Ishikawa (cell line): ENCODE data around the gene PLAAT2.

Source experiments
- CEBPB ChIP-seq: IDR thresholded peaks from 2 replicates; pipeline ENCODE4 v1.6.1; 2012
- CREB1 ChIP-seq: IDR thresholded peaks from 2 replicates; pipeline ENCODE4 v1.6.1; 2012; ENCODE audit warnings: low read depth
- EGR1 ChIP-seq: IDR thresholded peaks from 2 replicates; pipeline ENCODE4 v1.6.1; 2012
- EP300 ChIP-seq: IDR thresholded peaks from 2 replicates; pipeline ENCODE4 v1.6.1; 2012; ENCODE audit warnings: borderline replicate concordance
- FOXM1 ChIP-seq: IDR thresholded peaks from 2 replicates; pipeline ENCODE4 v1.6.1; 2012; ENCODE audit warnings: low read depth, borderline replicate concordance
- NFIC ChIP-seq: IDR thresholded peaks from 2 replicates; pipeline ENCODE4 v1.6.1; 2012
- RAD21 ChIP-seq: IDR thresholded peaks from 2 replicates; pipeline ENCODE4 v1.6.1; 2012; ENCODE audit warnings: low read depth
- TAF1 ChIP-seq: IDR thresholded peaks from 2 replicates; pipeline ENCODE4 v1.6.1; 2012; ENCODE audit warnings: low read depth, mild to moderate bottlenecking
- TCF12 ChIP-seq: IDR thresholded peaks from 2 replicates; pipeline ENCODE4 v1.6.1; 2012; ENCODE audit warnings: low read depth
- TEAD4 ChIP-seq: IDR thresholded peaks from 2 replicates; pipeline ENCODE4 v1.6.1; 2012
- YY1 ChIP-seq: IDR thresholded peaks from 2 replicates; pipeline ENCODE4 v1.6.1; 2012; ENCODE audit warnings: low read depth
- ZBTB7A ChIP-seq: IDR thresholded peaks from 2 replicates; pipeline ENCODE4 v1.6.1; 2012; ENCODE audit warnings: low read depth
- TF ChIP-seq, protein P1 (sequence below): IDR thresholded peaks from 2 replicates; pipeline ENCODE4 v1.6.1; 2012; ENCODE audit warnings: low read depth, mild to moderate bottlenecking
- TF ChIP-seq, protein P2 (sequence below): IDR thresholded peaks from 2 replicates; pipeline ENCODE4 v1.6.1; 2012
- TF ChIP-seq, protein P3 (sequence below): IDR thresholded peaks from 2 replicates; pipeline ENCODE4 v1.6.1; 2012

Gene PLAAT2

DNA sequence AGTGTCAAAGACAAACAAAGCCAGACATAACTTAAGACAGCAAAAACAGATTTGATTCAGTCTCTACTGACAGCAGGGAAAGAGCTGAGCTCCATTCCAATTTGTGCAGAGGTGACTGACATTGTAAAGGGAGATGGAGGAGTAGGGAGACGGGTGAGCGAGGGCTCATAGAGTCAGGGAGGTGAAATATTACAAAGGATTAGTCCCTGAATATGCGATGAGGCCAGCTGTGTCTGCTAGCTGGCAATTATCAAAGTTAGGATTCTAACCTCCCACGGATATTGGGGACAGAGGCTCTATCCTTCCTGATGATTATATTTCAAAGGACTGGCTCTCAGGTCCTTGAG lies 8.3 kb downstream of the PLAAT2 start:
- TF ChIP-seq TAF1 (no peak), YY1 (no peak)

DNA sequence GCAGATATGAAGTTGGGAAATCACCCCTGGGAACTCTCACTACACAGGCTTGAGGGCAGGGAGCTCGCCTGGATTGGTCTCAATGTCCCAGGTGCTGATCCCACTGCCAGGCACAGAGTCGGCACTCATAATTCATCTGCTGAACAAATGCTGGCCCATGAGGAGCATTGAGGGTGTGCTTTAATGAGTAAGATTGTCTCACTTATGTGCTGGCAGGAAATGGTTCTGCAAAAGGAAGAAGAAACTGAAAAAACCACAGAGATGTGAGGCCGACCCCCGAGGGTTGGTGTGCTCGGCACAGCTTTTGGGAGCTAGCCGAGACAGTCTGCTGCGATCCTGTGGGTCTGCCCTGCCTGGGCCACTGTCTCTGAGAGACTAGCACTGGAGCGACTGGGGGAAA lies 9.4 kb downstream of the PLAAT2 start:
- TF ChIP-seq, protein P1, sequence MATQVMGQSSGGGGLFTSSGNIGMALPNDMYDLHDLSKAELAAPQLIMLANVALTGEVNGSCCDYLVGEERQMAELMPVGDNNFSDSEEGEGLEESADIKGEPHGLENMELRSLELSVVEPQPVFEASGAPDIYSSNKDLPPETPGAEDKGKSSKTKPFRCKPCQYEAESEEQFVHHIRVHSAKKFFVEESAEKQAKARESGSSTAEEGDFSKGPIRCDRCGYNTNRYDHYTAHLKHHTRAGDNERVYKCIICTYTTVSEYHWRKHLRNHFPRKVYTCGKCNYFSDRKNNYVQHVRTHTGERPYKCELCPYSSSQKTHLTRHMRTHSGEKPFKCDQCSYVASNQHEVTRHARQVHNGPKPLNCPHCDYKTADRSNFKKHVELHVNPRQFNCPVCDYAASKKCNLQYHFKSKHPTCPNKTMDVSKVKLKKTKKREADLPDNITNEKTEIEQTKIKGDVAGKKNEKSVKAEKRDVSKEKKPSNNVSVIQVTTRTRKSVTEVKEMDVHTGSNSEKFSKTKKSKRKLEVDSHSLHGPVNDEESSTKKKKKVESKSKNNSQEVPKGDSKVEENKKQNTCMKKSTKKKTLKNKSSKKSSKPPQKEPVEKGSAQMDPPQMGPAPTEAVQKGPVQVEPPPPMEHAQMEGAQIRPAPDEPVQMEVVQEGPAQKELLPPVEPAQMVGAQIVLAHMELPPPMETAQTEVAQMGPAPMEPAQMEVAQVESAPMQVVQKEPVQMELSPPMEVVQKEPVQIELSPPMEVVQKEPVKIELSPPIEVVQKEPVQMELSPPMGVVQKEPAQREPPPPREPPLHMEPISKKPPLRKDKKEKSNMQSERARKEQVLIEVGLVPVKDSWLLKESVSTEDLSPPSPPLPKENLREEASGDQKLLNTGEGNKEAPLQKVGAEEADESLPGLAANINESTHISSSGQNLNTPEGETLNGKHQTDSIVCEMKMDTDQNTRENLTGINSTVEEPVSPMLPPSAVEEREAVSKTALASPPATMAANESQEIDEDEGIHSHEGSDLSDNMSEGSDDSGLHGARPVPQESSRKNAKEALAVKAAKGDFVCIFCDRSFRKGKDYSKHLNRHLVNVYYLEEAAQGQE = no peak
- TF ChIP-seq, protein P2, sequence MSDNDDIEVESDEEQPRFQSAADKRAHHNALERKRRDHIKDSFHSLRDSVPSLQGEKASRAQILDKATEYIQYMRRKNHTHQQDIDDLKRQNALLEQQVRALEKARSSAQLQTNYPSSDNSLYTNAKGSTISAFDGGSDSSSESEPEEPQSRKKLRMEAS = no peak
- no peak for TF ChIP-seq FOXM1
- no peak for TF ChIP-seq RAD21
- TF ChIP-seq EGR1 = no peak
- no peak for TF ChIP-seq EP300
- TF ChIP-seq, protein P3, sequence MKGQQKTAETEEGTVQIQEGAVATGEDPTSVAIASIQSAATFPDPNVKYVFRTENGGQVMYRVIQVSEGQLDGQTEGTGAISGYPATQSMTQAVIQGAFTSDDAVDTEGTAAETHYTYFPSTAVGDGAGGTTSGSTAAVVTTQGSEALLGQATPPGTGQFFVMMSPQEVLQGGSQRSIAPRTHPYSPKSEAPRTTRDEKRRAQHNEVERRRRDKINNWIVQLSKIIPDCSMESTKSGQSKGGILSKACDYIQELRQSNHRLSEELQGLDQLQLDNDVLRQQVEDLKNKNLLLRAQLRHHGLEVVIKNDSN = no peak
- TF ChIP-seq TEAD4 = no peak
- no peak for TF ChIP-seq CEBPB
- TF ChIP-seq TCF12 = no peak
- TF ChIP-seq YY1 = no peak
- no peak for TF ChIP-seq CREB1
- no peak for TF ChIP-seq NFIC
- no peak for TF ChIP-seq TAF1
- TF ChIP-seq ZBTB7A = no peak

DNA sequence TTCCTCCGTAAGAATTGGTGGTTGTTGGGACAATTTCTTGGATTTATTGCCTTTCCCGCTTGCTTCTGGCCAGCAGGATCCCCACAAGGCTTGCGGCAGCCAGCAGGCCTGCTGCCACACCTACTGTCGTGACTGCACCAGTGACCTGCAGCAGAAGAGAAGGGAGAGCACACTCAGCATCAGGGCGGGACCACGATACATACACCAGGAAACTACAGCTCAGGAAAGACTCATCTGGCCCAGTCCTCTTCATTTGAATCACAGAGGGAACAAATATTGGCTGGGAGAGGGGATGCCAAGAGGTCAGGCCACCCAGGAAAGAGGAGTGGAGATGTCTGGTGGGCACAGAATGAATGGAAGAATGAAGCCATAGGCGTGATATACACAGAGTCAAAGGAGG lies 10.3 kb downstream of the PLAAT2 start:
- TF ChIP-seq TCF12 = no peak
- TF ChIP-seq CREB1 = no peak
- TF ChIP-seq, protein P3 = no peak
- no peak for TF ChIP-seq TEAD4
- no peak for TF ChIP-seq EGR1
- no peak for TF ChIP-seq NFIC
- no peak for TF ChIP-seq EP300
- TF ChIP-seq TAF1 = no peak
- TF ChIP-seq, protein P1 = no peak
- no peak for TF ChIP-seq CEBPB
- no peak for TF ChIP-seq ZBTB7A
- TF ChIP-seq YY1 = no peak
- TF ChIP-seq, protein P2 = no peak
- TF ChIP-seq RAD21 = no peak
- no peak for TF ChIP-seq FOXM1

DNA sequence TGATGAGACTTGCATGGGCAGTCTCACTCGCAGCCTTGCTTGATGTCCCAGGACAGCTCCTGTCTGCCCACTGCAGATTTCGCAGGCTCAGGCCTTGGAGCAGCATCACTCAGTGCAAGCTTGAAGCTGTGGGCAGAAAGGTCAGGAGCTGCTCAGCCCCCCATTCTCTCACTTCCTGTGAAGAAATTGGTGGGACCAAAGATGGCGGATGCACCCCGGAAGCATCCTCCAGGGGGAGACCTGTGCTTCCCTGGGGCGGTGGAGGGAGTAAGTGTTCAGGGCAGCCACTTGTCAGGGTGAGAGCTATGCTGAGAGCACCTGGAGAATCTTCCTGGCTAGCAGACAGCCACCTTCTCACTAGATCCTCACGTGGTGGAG lies 11.3 kb downstream of the PLAAT2 start:
- TF ChIP-seq, protein P1 = no peak
- TF ChIP-seq, protein P2 = no peak
- TF ChIP-seq CREB1 (no peak), EP300 (no peak), NFIC (no peak), TAF1 (no peak), ZBTB7A (no peak), RAD21 (no peak), TCF12 (no peak), FOXM1 (no peak), CEBPB (no peak), YY1 (no peak), TEAD4 (no peak), EGR1 (no peak)
- TF ChIP-seq, protein P3 = no peak
